Erythroblast (primary cell): ENCODE data around the gene ATP13A2.

ENCODE experiments used
- DNase-seq, 2 experiments: peaks; one replicate each; lab custom pipeline; 2025; lab: John Stamatoyannopoulos, UW
- GATA1 ChIP-seq: IDR thresholded peaks from 2 replicates; pipeline ENCODE4 v1.6.1; 2011; ENCODE audit warnings: low read depth, mild to moderate bottlenecking, control low read depth, low read length, moderate library complexity
- POLR2A ChIP-seq: IDR thresholded peaks from 2 replicates; pipeline ENCODE4 v1.6.1; 2011; ENCODE audit warnings: mild to moderate bottlenecking, low read length

ATP13A2 gene

DNA sequence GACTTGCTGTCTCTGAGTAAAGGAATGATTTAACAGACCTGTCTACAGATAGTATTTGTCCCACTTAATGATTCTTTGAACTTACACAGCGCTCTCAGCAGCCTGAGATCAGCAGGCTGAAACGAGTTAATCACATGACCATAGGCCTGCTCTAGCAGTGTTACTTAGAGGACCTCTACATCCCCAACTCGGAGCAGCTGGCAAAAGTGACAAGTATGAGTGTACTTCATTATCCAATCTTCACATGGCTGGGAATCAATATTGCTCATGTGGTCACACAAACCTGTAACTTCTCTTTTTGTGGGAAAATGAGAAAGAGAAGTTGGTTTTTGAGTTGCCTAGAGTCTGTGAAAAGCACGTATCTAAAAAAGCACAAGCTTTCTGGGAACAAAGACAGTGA lies 11.4 kb upstream of the ATP13A2 start:
- no peak for TF ChIP-seq POLR2A
- TF ChIP-seq GATA1 = no peak
- no peak for DNase-seq

DNA sequence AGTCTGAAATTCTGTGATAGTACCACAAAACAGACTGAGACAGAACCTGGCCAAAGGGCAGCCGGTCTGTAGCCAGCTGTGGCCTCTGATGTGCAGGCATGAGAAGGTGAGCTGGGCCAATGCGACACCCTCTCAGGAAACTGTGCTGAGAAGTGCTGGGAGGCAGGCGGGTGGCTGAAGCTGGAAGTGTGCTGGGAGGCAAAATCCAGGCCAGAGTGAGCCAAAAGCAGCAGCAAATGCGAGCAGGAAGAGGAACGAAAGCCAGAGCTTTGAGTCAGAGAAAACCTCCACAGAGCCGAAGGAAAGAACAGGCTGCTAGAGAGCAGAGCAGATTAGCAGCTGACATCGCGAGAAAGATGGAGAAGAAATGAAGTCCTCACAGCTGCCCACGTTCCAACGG lies 10.2 kb upstream of the ATP13A2 start:
- no peak for DNase-seq
- TF ChIP-seq GATA1 = no peak
- TF ChIP-seq POLR2A = no peak

DNA sequence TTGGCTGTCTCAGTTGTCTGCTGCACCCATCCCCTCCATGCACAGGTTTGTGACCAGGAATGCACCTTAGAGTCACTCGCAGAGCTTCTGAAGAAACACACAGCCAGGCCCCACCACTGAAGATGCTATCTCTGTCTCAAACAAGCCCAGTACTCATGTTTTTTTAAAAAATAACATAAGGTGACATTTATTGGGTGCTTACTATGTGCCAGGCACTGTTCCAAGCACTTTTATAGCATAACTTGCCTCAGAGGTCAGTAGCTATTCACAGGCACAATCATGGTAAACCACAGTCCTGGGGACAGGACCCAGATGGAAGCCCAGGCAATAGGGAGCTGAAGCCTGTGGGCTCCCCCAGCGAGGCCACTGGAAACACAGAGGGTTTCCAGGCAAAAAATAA lies 8.8 kb upstream of the ATP13A2 start:
- TF ChIP-seq GATA1 = no peak
- TF ChIP-seq POLR2A = no peak
- DNase-seq = no peak

DNA sequence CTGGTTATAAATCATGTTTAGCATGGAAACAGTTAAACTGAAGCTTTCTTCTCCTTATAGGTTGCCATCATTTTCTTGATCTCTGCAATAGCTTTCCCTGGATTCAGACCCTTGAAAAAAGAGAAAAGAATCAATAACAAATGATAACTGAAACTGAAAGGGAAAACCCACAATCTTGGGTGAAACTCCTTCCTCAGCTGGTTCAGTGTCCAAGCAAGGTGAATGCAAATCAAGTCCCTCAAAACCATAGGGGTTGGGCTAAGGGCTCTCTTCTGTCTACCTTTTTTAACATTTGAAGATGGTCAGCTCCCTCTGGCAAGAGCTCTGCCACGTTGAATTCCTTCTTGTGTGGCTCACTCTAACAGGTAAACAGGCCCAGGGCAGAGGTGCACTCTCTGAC lies 7.1 kb upstream of the ATP13A2 start:
- TF ChIP-seq GATA1 (no peak), POLR2A (no peak)
- DNase-seq = no peak

DNA sequence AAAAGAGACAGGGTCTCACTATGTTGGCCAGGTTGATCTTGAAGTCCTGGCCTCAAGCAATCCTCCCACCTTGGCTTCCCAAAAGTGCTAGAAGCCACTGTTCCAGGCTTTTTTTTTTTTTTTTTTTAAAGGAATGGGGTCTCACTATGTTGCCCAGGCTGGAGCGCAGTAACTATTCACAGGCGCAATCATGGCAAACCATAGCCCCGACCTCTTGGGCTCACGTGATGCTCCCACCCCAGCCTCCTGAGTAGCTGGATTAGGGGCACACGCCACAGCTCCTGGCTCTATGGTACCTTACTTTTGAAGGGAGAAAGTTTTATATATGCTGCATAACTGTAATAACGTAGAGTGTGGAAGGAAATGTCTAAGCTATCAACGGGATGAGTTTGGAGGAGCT lies 5.7 kb upstream of the ATP13A2 start:
- no peak for DNase-seq
- TF ChIP-seq POLR2A (no peak), GATA1 (no peak)

DNA sequence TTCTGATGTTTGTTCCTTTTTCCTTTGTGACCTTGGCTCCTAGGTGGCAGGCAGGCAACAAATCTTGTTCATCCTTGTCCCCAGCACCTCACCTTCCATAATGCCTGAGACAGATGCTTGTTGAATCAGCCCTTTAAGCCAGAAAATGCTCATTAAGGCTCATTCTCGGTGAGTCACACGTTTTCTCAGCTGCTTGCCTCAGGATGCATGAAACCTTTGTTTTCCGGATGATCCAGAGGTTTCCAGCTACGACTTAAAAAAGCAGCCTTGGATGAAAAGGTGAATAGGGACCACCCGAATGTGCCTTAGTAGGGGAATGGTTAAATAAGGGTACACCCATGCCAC lies 4.6 kb upstream of the ATP13A2 start:
- TF ChIP-seq POLR2A (no peak), GATA1 (no peak)
- no peak for DNase-seq

DNA sequence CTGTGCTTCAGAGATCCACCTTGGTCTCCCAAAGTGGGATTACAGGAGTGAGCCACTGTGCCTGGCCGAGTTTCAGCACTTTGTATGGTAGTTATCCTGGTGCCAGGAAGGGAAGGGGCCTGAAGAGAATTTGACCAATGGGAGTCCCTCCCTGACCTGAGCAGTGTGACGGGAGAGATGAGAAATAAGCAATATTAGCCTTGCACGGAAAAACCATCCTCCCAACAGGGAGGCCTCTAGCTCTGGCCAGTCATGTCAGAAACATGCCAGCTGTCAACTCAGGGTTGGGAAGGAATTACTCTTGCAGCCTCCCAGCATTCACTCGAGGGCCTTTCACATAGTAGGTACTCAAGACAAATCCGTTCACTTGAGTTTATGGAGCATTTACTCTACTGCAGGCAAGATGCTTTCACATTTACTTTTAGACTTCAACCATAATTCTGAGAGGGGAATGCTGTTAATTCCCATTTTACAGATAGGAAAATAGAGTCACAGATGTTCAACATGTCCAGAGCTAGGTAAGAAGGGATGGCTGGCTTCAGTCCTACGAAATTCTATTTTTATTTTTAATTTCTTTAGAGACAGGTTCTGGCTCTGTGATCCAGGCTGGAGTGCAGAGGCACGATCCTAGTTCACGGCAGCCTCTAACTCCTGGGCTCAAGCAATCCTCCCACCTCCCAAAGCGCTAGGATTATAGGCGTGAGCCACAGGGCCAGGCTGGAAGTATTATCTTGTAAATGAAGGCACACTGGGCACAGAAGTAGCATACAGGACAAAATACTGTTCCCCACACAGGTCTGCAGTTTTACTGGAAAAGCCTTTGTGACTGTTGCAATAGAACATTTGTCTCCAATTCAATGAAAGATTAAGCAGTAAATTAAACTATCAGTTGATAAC lies 3.2 kb upstream of the ATP13A2 start:
- TF ChIP-seq GATA1 (no peak), POLR2A (no peak)
- DNase-seq = no peak

DNA sequence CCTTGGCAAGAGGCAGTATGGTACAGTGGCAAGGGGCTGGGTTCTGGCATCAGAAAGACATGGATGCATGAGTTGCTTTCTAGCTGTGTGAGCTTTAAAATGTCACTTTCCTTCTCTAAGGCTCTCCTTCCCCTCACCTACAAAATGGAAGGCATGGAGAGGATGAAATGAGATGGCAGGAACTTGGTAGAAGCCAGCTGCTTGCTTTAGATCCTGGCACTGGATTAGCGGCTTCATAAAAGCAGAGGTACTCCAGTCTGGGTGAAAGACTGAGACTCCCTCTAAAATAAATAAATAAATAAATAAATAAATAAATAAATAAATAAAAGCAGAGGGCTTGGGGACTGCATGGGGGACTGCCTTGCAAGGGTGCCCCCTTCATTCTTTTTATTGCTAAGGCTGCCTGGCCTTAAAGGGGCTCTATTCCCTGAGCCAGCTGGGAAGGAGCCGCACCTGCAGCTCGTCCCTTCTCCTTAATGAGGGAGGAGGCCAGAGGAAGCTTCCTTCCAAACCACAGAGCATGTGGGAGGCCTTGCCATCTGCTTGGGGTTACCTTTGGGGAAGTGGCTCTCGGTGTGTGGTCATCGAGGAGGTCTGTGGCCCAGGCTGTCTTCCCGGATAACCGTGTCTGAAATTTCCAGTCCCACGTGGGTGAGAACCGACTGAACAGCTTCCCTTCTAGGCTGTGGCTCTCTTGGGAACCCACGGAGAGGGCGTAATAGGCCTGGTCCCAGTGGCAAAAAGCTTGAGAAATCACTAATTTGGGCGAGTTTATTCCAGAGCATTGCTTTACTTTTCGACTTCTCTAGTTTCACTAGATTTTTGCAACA lies 2.0 kb upstream of the ATP13A2 start:
- TF ChIP-seq POLR2A = no peak
- TF ChIP-seq GATA1 = no peak
- DNase-seq = no peak

DNA sequence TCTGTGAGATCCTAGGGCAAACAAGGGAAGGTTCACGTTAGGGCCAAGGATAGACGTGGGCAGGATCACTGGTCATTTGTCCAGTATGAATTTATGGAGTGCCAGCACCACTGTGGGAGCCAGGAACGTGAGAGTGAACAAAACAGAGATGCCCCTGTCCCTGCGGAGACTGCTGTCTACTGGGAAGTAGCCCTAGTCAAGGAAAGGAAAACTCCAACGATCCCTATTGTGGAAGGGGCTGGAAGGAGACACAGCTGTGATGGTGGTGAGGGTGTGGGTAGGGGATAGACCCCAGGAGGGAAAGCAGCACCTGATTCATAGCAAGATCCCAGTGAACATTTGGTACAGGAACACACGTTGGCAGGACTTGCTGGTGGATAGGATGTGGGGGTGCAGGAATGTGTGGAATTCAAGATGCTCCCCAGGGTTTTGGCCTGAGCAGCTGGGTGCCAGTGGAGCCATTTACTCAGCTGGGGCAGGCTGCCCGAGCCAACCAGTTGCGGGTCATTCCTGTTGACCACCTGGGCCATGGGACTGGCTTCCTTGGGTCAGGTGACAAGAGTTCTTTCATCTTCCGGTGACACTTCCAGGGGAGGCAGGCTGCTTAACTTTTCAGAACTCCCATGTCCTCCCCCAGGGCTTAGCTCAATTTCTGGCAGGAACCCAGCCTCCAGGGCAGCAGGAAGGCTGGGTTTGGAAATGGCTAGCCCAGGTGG lies 1.2 kb upstream of the ATP13A2 start:
- no peak for TF ChIP-seq POLR2A
- TF ChIP-seq GATA1 = no peak
- no peak for DNase-seq

DNA sequence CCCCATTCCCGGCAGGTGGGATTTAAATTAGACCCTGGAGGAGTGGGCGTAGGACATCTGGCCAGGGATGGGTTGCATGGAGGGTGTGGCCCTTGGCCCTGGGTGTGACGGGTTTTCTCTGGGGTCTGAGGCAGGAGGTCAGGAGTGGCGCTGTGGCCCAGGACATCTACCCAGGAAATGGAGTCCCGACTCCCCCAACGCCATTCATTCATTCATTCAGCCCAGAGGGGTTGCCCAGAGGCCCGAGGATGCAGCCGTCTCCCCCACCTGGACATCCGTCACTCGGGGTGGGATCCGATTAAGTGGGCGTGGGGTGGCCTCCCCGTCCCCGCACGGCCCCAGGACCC lies 663 bp downstream of the ATP13A2 start:
- TF ChIP-seq POLR2A = no peak
- no peak for TF ChIP-seq GATA1
- no peak for DNase-seq

DNA sequence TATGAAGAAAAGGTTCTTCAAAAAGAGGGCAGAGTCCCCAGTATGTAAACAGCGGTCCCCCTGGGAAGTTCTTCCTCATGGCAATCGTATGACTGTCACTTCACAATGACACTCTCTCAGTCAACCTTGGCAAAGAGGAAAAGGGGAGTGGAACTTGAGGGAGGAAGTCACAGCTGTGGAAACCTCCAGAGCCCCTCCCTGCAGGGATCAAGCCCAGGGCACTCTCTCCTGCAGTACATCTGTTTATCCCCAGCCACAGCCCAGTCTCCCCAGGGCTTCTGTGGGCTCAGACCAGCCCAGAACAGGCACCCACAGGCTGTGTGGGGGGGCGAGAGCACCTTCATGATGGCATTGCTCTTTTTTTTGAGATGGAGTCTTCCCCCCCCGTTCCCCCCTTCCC lies 2.0 kb downstream of the ATP13A2 start:
- DNase-seq = no peak
- TF ChIP-seq GATA1 = no peak
- TF ChIP-seq POLR2A = no peak

DNA sequence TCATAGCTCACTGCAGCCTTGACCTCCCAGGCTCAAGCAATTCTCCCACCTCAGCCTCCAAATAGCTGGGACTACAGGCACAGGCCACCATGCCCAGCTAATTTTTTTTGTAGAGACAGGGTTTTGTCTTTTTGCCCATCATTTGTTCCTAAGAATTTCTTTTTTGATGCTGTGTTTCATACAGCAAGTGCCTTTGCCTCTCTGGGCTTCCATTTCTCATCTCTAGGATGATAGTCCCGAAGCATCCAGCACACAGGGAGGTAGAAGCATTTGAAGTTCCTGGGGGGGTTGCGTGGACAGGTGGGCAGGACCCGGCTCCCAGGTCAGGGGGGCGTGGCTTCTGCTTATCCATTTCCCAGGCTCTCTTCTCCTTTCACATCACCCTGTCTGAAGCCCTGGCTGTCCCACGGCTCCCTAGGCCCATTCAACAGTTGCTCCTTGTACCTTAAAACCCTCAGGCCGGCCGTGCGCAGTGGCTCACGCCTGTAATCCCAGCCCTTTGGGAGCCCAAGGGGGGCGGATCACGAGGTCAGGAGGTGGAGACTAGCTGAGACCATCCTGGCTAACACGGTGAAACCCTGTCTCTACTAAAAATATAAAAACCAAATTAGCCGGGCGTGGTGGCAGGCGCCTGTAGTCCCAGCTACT lies 3.4 kb downstream of the ATP13A2 start:
- DNase-seq = no peak
- TF ChIP-seq GATA1 = no peak
- no peak for TF ChIP-seq POLR2A

DNA sequence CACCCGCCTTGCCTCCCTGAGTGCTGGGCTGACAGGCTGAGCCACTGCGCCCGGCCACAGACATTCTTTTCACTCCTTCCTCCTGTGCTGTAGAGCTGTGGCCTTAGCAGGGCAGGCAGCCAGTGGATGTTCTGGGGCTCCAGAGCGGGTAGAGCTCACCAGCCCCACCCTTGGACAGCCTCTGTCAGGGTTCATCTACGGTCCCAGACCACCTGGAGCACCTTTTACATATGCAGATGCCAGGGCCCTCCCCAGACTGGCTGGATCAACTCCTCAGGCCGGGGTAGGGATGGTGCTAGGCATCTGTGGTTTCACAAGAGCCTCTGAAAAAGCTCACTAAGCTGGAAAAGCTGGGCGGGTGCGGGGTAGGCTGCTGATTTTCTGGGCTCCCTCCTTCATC lies 4.6 kb downstream of the ATP13A2 start:
- no peak for DNase-seq
- TF ChIP-seq POLR2A (no peak), GATA1 (no peak)
